Measurements from ENCODE around the gene RPS21. TPM values are rescaled to one million over a fixed set of nuclear protein-coding genes. Genes with fewer than 3 reads are reported as not detected.
"Not testable (repeated sequence)": the region's sequence is repeated elsewhere in the genome, so short reads cannot be mapped to it uniquely, and the experiment has no call there.

The RPS21 gene
- polyA plus RNA-seq, 3 donors from 2014 or later: 743 to 1,716 (median 1,008) TPM

GRCh38 chr20:62373631-62374179 is 13.2 kb upstream of the RPS21 start:
- not testable (repeated sequence) for H3K4me3 Mint-ChIP-seq; DNase-seq; H3K36me3 Mint-ChIP-seq; H3K9me3 Mint-ChIP-seq; H3K27ac Mint-ChIP-seq; H3K27me3 Mint-ChIP-seq (ENCODE audit: low read depth in 3 of 3); H3K4me1 Mint-ChIP-seq

GRCh38 chr20:62374331-62375152 is 12.4 kb upstream of the RPS21 start:
- Mint-ChIP-seq H3K4me1 (no peaks in the 10 kb centered on the region), H3K9me3 (no peaks in the 10 kb centered on the region), H3K27me3 (ENCODE audit: low read depth in 3 of 3) (peaks cover 1 to 5% (median 4%) of the 10 kb centered on the region in 3 donors), H3K27ac (peak overlapping the region in 1 of 6 donors; percentile 27), H3K36me3 (peaks cover 0 to 3% (median 0%) of the 10 kb centered on the region in 3 donors), H3K4me3 (no peak overlapping the region)
- no peak for DNase-seq

- no peak for DNase-seq
- Mint-ChIP-seq H3K9me3 (no peaks in the 10 kb centered on the region), H3K4me1 (no peaks in the 10 kb centered on the region), H3K4me3 (no peak overlapping the region), H3K27ac (no peak overlapping the region), H3K36me3 (peaks cover 0 to 3% (median 0%) of the 10 kb centered on the region in 3 donors), H3K27me3 (ENCODE audit: low read depth in 3 of 3) (peaks cover 1 to 4% (median 4%) of the 10 kb centered on the region in 3 donors)
Observed at GRCh38 chr20:62376112-62377063, 10.5 kb upstream of the RPS21 start.

- H3K27ac Mint-ChIP-seq: no peak overlapping the region
- no peak overlapping the region for H3K4me3 Mint-ChIP-seq
- peaks cover 4 to 5% (median 4%) of the 10 kb centered on the region in 3 donors for H3K27me3 Mint-ChIP-seq (ENCODE audit: low read depth in 3 of 3)
- no peaks in the 10 kb centered on the region for H3K9me3 Mint-ChIP-seq
- H3K36me3 Mint-ChIP-seq: peaks cover 4 to 7% (median 4%) of the 10 kb centered on the region in 3 donors
- peaks cover 2 to 5% of the 10 kb centered on the region in 2 donors for H3K4me1 Mint-ChIP-seq
- DNase-seq: no peak
Observed at GRCh38 chr20:62377064-62377461, 9.8 kb upstream of the RPS21 start.

- Mint-ChIP-seq H3K27ac (no peak overlapping the region), H3K4me3 (no peak overlapping the region), H3K4me1 (peaks cover 6 to 12% of the 10 kb centered on the region in 2 donors), H3K36me3 (peaks cover 6 to 12% (median 9%) of the 10 kb centered on the region in 3 donors), H3K9me3 (no peaks in the 10 kb centered on the region), H3K27me3 (ENCODE audit: low read depth in 3 of 3) (peaks cover 4 to 7% (median 5%) of the 10 kb centered on the region in 3 donors)
- no peak for DNase-seq
Observed at GRCh38 chr20:62377615-62378178, 9.2 kb upstream of the RPS21 start.

- no peaks in the 10 kb centered on the region for H3K9me3 Mint-ChIP-seq
- H3K4me3 Mint-ChIP-seq: no peak overlapping the region
- no peak overlapping the region for H3K27ac Mint-ChIP-seq
- H3K4me1 Mint-ChIP-seq: peaks cover 8 to 15% of the 10 kb centered on the region in 2 donors
- H3K36me3 Mint-ChIP-seq: peaks cover 6 to 10% (median 9%) of the 10 kb centered on the region in 3 donors
- H3K27me3 Mint-ChIP-seq (ENCODE audit: low read depth in 3 of 3): peaks cover 2 to 6% (median 3%) of the 10 kb centered on the region in 3 donors
- DNase-seq: no peak
Observed at GRCh38 chr20:62378215-62378614, 8.7 kb upstream of the RPS21 start.

GRCh38 chr20:62381202-62381797 is 5.6 kb upstream of the RPS21 start:
- H3K27me3 Mint-ChIP-seq (ENCODE audit: low read depth in 3 of 3): peaks cover 2 to 6% (median 3%) of the 10 kb centered on the region in 3 donors
- H3K27ac Mint-ChIP-seq: peak overlapping the region in 1 of 6 donors; percentile 55

GRCh38 chr20:62381842-62382241 is 5.1 kb upstream of the RPS21 start:
- DNase-seq: no peak
- peaks cover 3 to 7% (median 3%) of the 10 kb centered on the region in 3 donors for H3K27me3 Mint-ChIP-seq (ENCODE audit: low read depth in 3 of 3)
- H3K4me3 Mint-ChIP-seq: peak overlapping the region in 1 of 5 donors; percentile 2
- no peaks in the 10 kb centered on the region for H3K9me3 Mint-ChIP-seq
- peaks cover 23 to 35% of the 10 kb centered on the region in 2 donors for H3K4me1 Mint-ChIP-seq
- H3K27ac Mint-ChIP-seq: peak overlapping the region; percentile 55 to 92 (median 81)
- peaks cover 6 to 10% (median 9%) of the 10 kb centered on the region in 3 donors for H3K36me3 Mint-ChIP-seq

More at GRCh38 chr20:62381202-62381797, 5.6 kb upstream of the RPS21 start:
- Mint-ChIP-seq H3K36me3 (peaks cover 6 to 10% (median 9%) of the 10 kb centered on the region in 3 donors), H3K4me1 (peaks cover 21 to 34% of the 10 kb centered on the region in 2 donors), H3K9me3 (no peaks in the 10 kb centered on the region), H3K4me3 (no peak overlapping the region)
- no peak for DNase-seq

- Mint-ChIP-seq H3K36me3 (peaks cover 6 to 10% (median 9%) of the 10 kb centered on the region in 3 donors), H3K27ac (peak overlapping the region; percentile 55 to 92 (median 82)), H3K27me3 (ENCODE audit: low read depth in 3 of 3) (peaks cover 3 to 8% (median 5%) of the 10 kb centered on the region in 3 donors), H3K4me1 (peaks cover 26 to 39% of the 10 kb centered on the region in 2 donors), H3K9me3 (no peaks in the 10 kb centered on the region), H3K4me3 (no peak overlapping the region)
- DNase-seq: peak; percentile 61 to 65 (median 65)
Observed at GRCh38 chr20:62382306-62383198, 4.4 kb upstream of the RPS21 start.

GRCh38 chr20:62387219-62387913 is 463 bp downstream of the RPS21 start:
- Mint-ChIP-seq H3K27me3 (ENCODE audit: low read depth in 3 of 3) (peaks cover 3 to 9% (median 3%) of the 10 kb centered on the region in 3 donors), H3K4me1 (peaks cover 42 to 44% of the 10 kb centered on the region in 2 donors), H3K27ac (peak overlapping the region; percentile 77 to 94 (median 90)), H3K4me3 (peak overlapping the region; percentile 87 to 91 (median 90)), H3K9me3 (no peaks in the 10 kb centered on the region), H3K36me3 (peaks cover 0 to 3% (median 3%) of the 10 kb centered on the region in 3 donors)
- DNase-seq: no peak

- peaks cover 3 to 7% (median 3%) of the 10 kb centered on the region in 3 donors for H3K27me3 Mint-ChIP-seq (ENCODE audit: low read depth in 3 of 3)
Observed at GRCh38 chr20:62387933-62388635, 1.2 kb downstream of the RPS21 start.

More at GRCh38 chr20:62387933-62388635, 1.2 kb downstream of the RPS21 start:
- Mint-ChIP-seq H3K36me3 (no peaks in the 10 kb centered on the region), H3K27ac (peak overlapping the region; percentile 70 to 91 (median 77)), H3K4me3 (peak overlapping the region; percentile 87 to 91 (median 90)), H3K4me1 (peaks cover 37% of the 10 kb centered on the region in 2 donors), H3K9me3 (no peaks in the 10 kb centered on the region)
- DNase-seq: no peak

All from immature natural killer cell (primary cell).